NCI-H510A treated with DMSO at 0.1 percent for 48 hours (cell line): ENCODE data around the gene FRG2.
"Not testable (repeated sequence)": the region's sequence is repeated elsewhere in the genome, so short reads cannot be mapped to it uniquely, and the experiment has no call there.

Experiments
- DNase-seq: peaks from one replicate; lab custom pipeline; 2025; lab: John Stamatoyannopoulos, UW

Gene FRG2

GRCh38 chr4:190027156-190027555, at the start of gene FRG2:
Gene FRG2, minus strand, starts transcription at chr4:190027256. Its CDS starts 52 bp downstream, at chr4:190027204.
- DNase-seq = not testable (repeated sequence)

- DNase-seq = not testable (repeated sequence)
These were observed 41.3 kb upstream of the FRG2 start for GRCh38 chr4:190068351-190068750.

- not testable (repeated sequence) for DNase-seq
These were observed 37.7 kb upstream of the FRG2 start for GRCh38 chr4:190064805-190065204.

- not testable (repeated sequence) for DNase-seq
These were observed 37.3 kb upstream of the FRG2 start, which contains the start of gene DBET for GRCh38 chr4:190064342-190064741. Gene DBET, plus strand, starts transcription at chr4:190064502.

GRCh38 chr4:190058997-190059396, 31.9 kb upstream of the FRG2 start:
- DNase-seq = not testable (repeated sequence)

GRCh38 chr4:190049378-190050239, 22.6 kb upstream of the FRG2 start:
- DNase-seq = not testable (repeated sequence)

- not testable (repeated sequence) for DNase-seq
These were observed 20.6 kb upstream of the FRG2 start for GRCh38 chr4:190047627-190048026.

- DNase-seq = not testable (repeated sequence)
These were observed 13.8 kb upstream of the FRG2 start for GRCh38 chr4:190040873-190041272.

GRCh38 chr4:190037704-190038388, 10.8 kb upstream of the FRG2 start:
- DNase-seq = not testable (repeated sequence)

GRCh38 chr4:190031264-190031663, 4.2 kb upstream of the FRG2 start:
- not testable (repeated sequence) for DNase-seq

- DNase-seq = not testable (repeated sequence)
These were observed 4.3 kb downstream of the FRG2 start for GRCh38 chr4:190022614-190023281.

- DNase-seq = not testable (repeated sequence)
These were observed 5.1 kb downstream of the FRG2 start for GRCh38 chr4:190021973-190022372.

- DNase-seq = no peak
These were observed 6.0 kb downstream of the FRG2 start for GRCh38 chr4:190020790-190021717.

GRCh38 chr4:190019859-190020463, 7.1 kb downstream of the FRG2 start:
- DNase-seq = not testable (repeated sequence)

- no peak for DNase-seq
These were observed 7.8 kb downstream of the FRG2 start for GRCh38 chr4:190019023-190019858.

- no peak for DNase-seq
These were observed 8.7 kb downstream of the FRG2 start for GRCh38 chr4:190018201-190018920.

- no peak for DNase-seq
These were observed 9.5 kb downstream of the FRG2 start for GRCh38 chr4:190017357-190018200.
